GM12865 (cell line): ENCODE results near the gene GADD45A.
A peak's percentile ranks its signal among the peaks of the same experiment; 100 is the strongest.

ENCODE experiments used
- DNase-seq: peaks from one replicate; pipeline ENCODE4 v3.0.0; 2010; ENCODE audit warnings: low read depth
- H3K4me3 ChIP-seq: 2 replicates; pipeline ENCODE4 v1.5.1; 2011; ENCODE audit warnings: mild to moderate bottlenecking, low read depth, low read length, control low read depth
- CTCF ChIP-seq: IDR thresholded peaks from 2 replicates; pipeline ENCODE4 v1.5.1; 2011; ENCODE audit warnings: low read length, control low read depth, low read depth, inconsistent platforms; ENCODE audit not compliant: insufficient read depth; ENCODE audit errors: missing control alignments

Gene GADD45A

GRCh38 chr1:67683766-67684525, 1.1 kb upstream of the GADD45A start:
- peak overlapping the region; percentile 34; the same call in 1 of the 2 replicates for H3K4me3 ChIP-seq
- peak; percentile 15 for DNase-seq

GRCh38 chr1:67684526-67685066, 405 bp upstream of the GADD45A start:
- no peak for DNase-seq
- TF ChIP-seq CTCF: no peak
- peak overlapping the region; percentile 34 for H3K4me3 ChIP-seq

More at GRCh38 chr1:67683766-67684525, 1.1 kb upstream of the GADD45A start:
- no peak for TF ChIP-seq CTCF

GRCh38 chr1:67685558-67686266, 711 bp downstream of the GADD45A start:
- DNase-seq: peak; percentile 59
- H3K4me3 ChIP-seq: peak overlapping the region; percentile 63
- TF ChIP-seq CTCF: no peak

- DNase-seq: peak; percentile 81
Measured at GRCh38 chr1:67686267-67687197, 1.5 kb downstream of the GADD45A start.

GRCh38 chr1:67687198-67687545, 2.2 kb downstream of the GADD45A start:
- H3K4me3 ChIP-seq: peak overlapping the region; percentile 63
- DNase-seq: peak; percentile 52
- TF ChIP-seq CTCF: no peak

More at GRCh38 chr1:67686267-67687197, 1.5 kb downstream of the GADD45A start:
- peak overlapping the region; percentile 63 for H3K4me3 ChIP-seq
- no peak for TF ChIP-seq CTCF

- TF ChIP-seq CTCF: no peak
- H3K4me3 ChIP-seq: peak overlapping the region; percentile 63
- no peak for DNase-seq
Measured at GRCh38 chr1:67687649-67688048, 2.6 kb downstream of the GADD45A start.
